ENCODE measurements around the gene ZNF2.

The ZNF2 gene

GRCh38 chr2:95220449-95220848, 54.8 kb downstream of the ZNF2 start:
- no peak overlapping the region for H3K4me3 ChIP-seq (ENCODE audit: low read length)
- no peak for TF ChIP-seq CTCF (conservative IDR thresholded peaks at IDR 0.05; ENCODE audit: low read length)
- DNase-seq (ENCODE audit: low read depth): no peak

GRCh38 chr2:95225658-95226057, 60.0 kb downstream of the ZNF2 start:
- peak; percentile 36 for DNase-seq (ENCODE audit: low read depth)

GRCh38 chr2:95231723-95232122, 66.1 kb downstream of the ZNF2 start:
- peak; percentile 85 for DNase-seq (ENCODE audit: low read depth)
- peak; percentile 96 for TF ChIP-seq CTCF (conservative IDR thresholded peaks at IDR 0.05; ENCODE audit: low read length)
- no peak overlapping the region for H3K4me3 ChIP-seq (ENCODE audit: low read length)

More at GRCh38 chr2:95225658-95226057, 60.0 kb downstream of the ZNF2 start:
- no peak overlapping the region for H3K4me3 ChIP-seq (ENCODE audit: low read length)
- no peak for TF ChIP-seq CTCF (conservative IDR thresholded peaks at IDR 0.05; ENCODE audit: low read length)

- H3K4me3 ChIP-seq (ENCODE audit: low read length): no peak overlapping the region
- DNase-seq (ENCODE audit: low read depth): no peak
- no peak for TF ChIP-seq CTCF (conservative IDR thresholded peaks at IDR 0.05; ENCODE audit: low read length)
Measured at GRCh38 chr2:95232232-95232631, 66.6 kb downstream of the ZNF2 start.

Measured in AG10803 (cell line).